ENCODE data around the gene LCE2B. TPM values are rescaled to one million over a fixed set of nuclear protein-coding genes. Genes with fewer than 3 reads are reported as not detected.

The LCE2B gene, protein sequence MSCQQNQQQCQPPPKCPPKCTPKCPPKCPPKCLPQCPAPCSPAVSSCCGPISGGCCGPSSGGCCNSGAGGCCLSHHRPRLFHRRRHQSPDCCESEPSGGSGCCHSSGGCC
- total RNA-seq: not detected in 2 replicates

DNA sequence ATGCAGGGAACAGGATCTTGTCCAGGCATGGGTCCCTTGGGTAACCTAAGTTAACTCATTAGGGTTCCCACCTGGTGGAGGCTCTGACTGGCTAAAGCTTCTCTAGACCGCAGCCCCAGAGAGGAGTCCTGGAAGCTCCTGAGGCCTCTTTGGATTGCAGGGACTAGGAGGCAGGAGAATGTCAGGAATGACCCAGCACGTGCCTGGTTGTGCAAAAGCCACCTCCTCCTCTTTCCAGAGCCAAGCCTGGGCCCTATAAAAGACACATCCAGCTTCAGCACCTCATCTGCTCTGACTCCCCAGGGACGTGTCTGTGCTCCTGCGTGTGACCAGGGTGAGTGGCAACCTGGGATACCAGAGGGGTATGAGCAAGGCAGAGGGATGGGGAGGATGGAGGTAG, at the start of gene LCE2B:
Gene LCE2B (plus strand): TSS at position 301 of the 400 bp plus-strand sequence. CDS start 721 bp downstream, outside the sequence.

DNA sequence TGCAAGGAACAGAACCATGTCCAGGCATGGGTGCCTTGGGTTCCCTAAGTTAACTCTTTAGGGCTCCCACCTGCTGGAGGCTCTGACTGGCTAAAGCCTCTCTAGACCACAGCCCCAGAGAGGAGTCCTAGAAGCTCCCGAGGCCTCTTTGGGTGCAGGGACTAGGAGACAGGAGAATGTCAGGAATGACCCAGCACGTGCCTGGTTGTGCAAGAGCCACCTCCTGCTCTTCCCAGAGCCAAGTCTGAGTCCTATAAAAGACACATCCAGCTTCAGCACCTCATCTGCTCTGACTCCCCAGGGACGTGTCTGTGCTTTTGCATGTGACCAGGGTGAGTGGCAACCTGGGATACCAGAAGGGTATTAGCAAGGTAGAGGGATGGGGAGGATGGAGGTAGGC, 22.8 kb upstream of the LCE2B start, which contains the start of gene LCE2D:
Gene LCE2D (plus strand): TSS at position 283 of the 400 bp plus-strand sequence. CDS start 726 bp downstream, outside the sequence.

DNA sequence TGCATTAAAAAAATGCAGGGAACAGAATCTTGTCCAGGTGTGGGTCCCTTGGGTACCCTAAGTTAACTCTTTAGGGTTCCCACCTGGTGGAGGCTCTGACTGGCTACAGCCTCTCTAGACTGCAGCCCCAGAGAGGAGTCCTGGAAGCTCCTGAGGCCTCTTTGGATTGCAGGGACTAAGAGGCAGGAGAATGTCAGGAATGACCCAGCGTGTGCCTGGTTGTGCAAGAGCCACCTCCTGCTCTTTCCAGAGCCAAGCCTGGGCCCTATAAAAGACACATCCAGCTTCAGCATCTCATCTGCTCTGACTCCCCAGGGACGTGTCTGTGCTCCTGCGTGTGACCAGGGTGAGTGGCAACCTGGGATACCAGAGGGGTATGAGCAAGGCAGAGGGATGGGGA, 10.9 kb upstream of the LCE2B start, which contains the start of gene LCE2C:
Gene LCE2C (plus strand): TSS at position 297 of the 400 bp plus-strand sequence. CDS start 737 bp downstream, outside the sequence.

DNA sequence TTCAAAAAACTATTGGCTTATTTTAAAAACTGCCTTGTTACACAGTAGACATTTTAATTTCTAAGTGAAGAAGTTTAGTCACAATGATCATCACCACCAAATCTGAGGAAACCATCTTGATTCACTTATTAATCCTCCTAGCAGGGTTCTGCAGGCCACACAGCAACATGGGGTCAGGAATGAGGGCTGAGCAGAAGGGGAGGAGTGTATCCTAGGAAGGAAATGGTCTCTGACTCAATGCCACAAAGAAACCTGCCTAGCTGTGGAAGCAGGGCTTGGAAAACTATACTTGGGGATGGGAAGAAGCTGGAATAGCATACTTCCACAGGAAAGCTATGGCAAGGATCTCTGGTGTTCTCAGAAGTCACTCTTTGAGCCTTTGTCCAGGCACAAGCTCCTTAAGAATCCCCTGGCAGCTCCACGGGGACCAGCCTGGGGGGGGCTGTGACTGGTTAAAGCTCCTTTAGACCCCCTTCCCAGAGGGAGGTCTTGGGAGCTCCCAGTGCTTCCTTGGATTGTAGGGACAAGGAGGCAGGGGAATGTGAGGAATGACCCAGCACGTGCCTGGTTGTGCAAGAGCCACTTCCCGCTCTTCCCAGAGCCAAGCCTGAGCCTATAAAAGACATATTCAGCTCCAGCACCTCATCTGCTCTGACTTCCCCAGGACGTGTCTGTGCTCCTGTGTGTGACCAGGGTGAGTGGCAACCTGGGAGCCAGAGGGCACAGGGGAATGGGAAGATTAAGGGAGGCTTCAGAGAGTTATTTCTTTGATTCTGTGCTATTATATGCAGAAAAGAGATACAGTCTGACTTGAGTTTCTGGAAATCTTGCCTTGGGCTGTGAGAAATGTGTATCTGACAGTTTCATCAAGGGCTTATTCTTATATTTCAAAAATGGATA, 12.0 kb downstream of the LCE2B start, which contains the start of gene LCE2A:
Gene LCE2A (plus strand): TSS at position 645 of the 900 bp plus-strand sequence. CDS start 557 bp downstream, outside the sequence.

DNA sequence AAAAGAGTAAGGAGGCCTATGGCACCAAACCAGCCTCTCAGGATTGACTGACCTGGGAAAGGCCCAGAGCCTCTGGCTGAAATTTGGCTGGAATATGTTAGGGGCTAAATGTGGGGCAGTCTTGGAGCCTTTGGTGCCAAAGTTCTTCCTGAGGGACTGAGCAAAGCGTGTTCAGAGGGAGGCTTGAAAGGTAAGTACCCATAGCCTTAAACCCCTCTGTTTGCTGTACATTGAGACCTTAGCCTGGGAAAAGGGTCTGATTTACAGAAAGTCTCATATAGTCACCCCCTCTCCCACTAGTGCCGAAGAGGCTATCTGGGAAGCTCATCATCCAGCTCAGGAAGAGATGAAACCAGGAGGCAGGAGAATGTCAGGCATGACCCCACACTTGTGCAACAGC, 21.9 kb downstream of the LCE2B start, which contains the start of gene LCE4A:
Gene LCE4A (plus strand): TSS at position 301 of the 400 bp plus-strand sequence. CDS start 916 bp downstream, outside the sequence.

Other genes with a start within 250 kb of the LCE2B start
- not detected in 2 replicates for gene LCE5A, start 175.3 kb upstream of the LCE2B start, total RNA-seq
- gene CRCT1, start 171.6 kb upstream of the LCE2B start, total RNA-seq: not detected in 2 replicates
- gene LCE3E, start 119.3 kb upstream of the LCE2B start, total RNA-seq: not detected in 2 replicates
- not detected in 2 replicates for gene LCE3D, start 105.6 kb upstream of the LCE2B start, total RNA-seq
- gene LCE3C, start 85.9 kb upstream of the LCE2B start, total RNA-seq: not detected in 2 replicates
- gene LCE3B, start 72.3 kb upstream of the LCE2B start, total RNA-seq: not detected in 2 replicates
- not detected in 2 replicates for gene LCE3A, start 63.0 kb upstream of the LCE2B start, total RNA-seq
- not detected in 2 replicates for gene LCE2D, start 22.7 kb upstream of the LCE2B start, total RNA-seq
- not detected in 2 replicates for gene LCE2C, start 10.8 kb upstream of the LCE2B start, total RNA-seq
- gene LCE2A, start 12.2 kb downstream of the LCE2B start, total RNA-seq: not detected in 2 replicates
- gene LCE4A, start 22.0 kb downstream of the LCE2B start, total RNA-seq: not detected in 2 replicates
- not detected in 2 replicates for gene KPRP, start 71.9 kb downstream of the LCE2B start, total RNA-seq
- gene LCE1F, start 89.0 kb downstream of the LCE2B start, total RNA-seq: not detected in 2 replicates
- not detected in 2 replicates for gene LCE1E, start 100.1 kb downstream of the LCE2B start, total RNA-seq
- not detected in 2 replicates for gene LCE1D, start 110.6 kb downstream of the LCE2B start, total RNA-seq
- gene LCE1C, start 120.5 kb downstream of the LCE2B start, total RNA-seq: not detected in 2 replicates
- gene LCE1B, start 125.8 kb downstream of the LCE2B start, total RNA-seq: not detected in 2 replicates
- not detected in 2 replicates for gene LCE1A, start 141.3 kb downstream of the LCE2B start, total RNA-seq
- gene LCE6A, start 156.7 kb downstream of the LCE2B start, total RNA-seq: not detected in 2 replicates
- not detected in 2 replicates for gene LCE7A, start 173.9 kb downstream of the LCE2B start, total RNA-seq
- not detected in 2 replicates for gene SMCP, start 192.2 kb downstream of the LCE2B start, total RNA-seq
- not detected in 2 replicates for gene IVL, start 222.4 kb downstream of the LCE2B start, total RNA-seq